HG03571 (cell line): Measurements from ENCODE around the gene MRPL43.
"Not testable (repeated sequence)": the region's sequence is repeated elsewhere in the genome, so short reads cannot be mapped to it uniquely, and the experiment has no call there.

Experiments used
- ATAC-seq: cut with Tn5 transposase; IDR thresholded peaks from one replicate; pipeline ENCODE4 v1.9.1; 2021; ENCODE audit not compliant: unreplicated experiment

The MRPL43 gene

DNA sequence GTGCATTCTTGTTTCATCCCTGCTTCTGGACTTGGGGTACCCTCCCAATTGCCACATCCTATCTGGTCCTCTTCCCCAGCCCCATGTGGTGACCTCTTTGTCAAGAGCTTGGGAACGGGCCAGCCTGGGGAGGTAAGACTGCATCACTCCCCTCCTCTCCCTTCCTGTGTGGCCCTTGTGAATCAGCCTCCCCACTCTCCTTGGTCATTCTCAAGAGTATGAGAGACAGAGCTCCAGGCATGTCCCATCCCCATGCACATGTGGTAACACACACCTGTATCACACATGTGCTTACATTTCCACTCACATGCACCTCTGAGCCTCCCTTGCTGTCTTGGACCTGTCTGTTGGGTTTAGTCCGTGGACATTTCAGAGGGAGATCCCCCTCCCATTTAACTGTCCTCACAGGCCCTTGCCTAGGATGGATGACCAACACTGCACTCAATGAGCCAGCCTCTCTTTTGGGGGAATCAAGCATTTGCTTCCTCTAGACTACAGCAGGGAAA, 2.6 kb downstream of the MRPL43 start:
- ATAC-seq, result no peak

DNA sequence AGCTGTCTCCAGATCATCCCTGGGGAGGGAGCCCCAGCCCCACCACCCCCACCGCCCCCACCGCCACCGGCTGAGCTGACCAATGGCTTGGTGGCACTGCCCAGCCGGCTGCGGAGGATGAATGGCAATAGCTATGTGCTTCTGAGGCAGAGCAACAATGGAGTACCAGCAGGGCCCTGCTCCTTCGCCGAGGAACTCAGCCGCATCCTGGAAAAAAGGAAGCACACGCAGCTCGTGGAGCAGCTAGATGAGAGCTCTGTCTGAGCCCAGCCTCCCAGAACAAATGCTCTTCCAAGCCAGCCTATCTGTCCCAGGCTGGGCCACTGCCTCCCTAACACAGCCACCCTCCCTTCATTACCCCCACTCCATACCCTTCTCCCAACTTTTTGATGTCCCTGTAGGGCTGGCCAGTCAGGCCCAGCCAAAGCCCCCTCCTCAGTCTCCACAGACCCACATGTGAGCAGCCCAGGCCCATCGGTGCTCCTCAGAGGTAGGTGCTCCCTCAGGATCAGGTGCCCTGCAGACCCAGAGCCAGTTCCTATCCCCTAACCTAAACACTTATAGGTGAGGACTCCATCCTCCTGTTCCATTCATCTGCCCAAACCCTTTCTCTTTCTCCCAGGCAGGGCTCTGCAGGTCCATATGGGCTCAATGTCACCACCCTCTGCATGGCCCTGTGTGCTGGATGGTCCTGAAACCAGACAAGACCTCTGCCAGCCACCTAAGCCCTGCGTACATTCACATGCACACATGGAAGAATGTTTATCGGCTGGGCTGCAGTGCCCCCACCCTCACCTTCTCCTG, 3.2 kb downstream of the MRPL43 start:
- ATAC-seq, result no peak

DNA sequence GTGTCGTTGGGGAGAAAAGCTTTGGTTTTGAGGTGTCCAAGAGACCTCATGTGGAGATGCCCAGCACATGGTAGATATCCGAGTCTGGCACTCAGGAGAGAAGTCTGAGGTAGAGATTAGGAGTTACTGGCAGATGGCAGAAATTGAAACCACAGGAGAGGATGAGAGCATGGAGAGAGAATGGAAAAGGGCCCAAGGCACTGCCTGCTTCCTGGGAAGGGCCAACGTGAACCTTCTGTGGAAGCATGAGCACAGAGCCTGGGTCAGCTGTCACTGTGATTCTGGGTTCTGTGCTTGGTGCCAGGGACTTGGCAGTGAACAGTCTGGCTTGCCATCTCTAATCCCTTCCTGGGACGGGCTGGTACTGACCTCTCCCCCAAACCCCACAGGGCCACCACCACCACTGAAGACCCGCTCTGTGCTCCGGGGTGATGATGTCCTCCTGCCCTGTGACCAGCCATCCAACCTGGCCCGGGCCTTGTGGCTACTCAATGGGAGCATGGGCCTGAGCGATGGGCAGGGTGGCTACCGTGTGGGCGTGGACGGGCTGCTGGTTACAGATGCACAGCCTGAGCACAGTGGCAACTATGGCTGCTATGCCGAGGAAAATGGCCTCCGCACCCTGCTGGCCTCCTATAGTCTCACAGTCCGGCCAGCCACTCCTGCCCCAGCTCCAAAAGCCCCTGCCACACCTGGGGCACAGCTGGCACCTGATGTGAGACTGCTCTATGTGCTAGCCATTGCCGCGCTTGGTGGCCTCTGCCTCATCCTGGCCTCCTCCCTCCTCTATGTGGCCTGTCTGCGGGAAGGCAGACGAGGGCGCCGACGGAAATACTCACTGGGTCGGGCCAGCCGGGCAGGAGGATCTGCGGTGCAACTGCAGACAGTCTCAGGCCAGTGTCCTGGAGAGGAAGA, 4.1 kb downstream of the MRPL43 start:
- no peak for ATAC-seq

DNA sequence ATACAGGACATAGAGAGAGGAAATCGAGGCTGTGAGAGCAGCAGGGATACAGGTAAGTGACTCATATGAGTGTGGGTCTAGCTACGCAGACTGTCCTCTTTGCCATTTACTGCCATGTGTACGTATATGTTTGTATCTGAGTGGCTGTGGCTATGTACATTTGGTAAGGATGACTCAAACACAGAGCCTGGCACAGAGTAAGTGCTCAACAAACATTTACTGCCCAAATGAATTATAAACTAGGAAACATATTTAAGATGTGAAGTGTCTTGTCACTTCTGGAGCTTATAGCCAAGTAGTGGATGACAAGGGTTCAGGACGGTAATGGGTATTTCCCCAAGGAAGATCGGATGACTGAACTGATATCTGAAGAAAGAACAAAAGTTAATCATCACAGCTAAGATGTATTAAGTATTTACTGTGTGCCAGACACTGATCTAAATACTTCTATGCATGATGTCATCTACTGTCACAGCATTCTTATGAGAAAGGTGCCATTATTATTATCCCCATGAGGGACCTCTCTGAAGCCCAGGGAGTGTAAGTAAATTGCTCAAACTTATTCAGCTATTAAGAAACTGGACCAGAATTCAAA, 6.0 kb downstream of the MRPL43 start:
- no peak for ATAC-seq

DNA sequence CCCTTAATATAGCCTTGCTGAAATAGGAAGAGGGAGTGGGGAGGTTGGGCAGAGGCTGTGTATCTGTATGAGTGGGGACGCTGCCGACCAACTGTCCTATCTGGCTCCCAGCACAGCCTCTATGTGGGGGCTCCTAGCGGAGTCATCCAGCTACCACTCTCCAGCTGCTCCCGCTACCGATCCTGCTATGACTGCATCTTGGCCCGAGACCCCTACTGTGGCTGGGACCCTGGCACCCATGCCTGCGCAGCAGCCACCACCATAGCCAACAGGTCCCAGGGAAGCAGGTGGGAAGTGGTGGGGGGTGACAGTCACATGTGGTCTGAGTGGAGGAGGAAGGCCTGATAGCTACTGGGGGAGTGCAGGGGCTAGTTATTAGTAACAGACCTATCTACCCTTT, 6.6 kb downstream of the MRPL43 start:
- ATAC-seq, result no peak

DNA sequence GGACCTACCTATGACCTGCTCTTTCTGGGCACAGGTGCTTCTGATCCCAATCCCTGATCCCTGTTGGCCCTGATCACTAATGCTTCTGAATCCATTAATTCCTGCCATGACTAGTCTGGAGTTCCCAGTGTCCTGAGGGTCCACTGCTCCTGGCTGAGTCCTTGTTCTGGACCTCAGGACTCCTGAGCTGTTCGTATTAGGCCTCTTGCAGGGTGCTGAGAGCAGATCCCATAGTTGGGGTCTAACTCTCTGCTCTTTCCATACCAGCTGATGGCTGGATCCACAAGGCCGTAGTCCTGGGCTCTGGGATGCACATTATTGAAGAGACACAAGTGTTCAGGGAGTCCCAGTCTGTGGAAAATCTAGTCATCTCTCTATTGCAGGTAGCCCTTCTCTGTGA, 7.0 kb downstream of the MRPL43 start:
- no peak for ATAC-seq

DNA sequence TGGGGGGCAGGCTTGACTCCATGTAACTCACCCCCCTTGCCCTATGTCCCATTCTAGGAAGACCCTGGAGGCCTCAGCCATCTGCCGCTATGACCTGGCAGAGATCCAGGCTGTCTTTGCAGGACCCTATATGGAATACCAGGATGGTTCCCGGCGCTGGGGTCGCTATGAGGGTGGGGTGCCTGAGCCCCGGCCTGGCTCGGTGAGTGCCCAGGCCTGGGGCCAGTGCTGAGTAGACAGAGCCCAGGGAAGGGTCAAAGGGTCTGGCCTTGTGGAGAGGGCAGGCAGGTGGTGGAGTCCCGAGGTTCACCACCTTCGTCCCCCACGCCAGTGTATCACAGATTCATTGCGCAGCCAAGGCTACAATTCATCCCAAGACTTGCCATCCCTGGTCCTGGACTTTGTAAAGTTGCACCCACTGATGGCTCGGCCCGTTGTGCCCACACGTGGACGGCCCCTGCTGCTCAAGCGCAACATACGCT, 7.5 kb downstream of the MRPL43 start:
- ATAC-seq, result no peak

DNA sequence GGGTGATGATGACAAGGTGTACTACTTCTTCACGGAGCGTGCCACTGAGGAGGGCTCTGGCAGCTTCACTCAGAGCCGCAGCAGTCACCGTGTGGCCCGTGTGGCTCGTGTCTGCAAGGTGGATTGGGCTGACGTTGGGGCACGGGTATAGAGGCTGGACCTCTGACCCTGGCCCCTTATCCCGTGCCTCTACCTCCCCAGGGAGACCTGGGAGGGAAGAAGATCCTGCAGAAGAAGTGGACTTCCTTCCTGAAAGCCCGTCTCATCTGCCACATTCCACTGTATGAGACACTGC, 8.4 kb downstream of the MRPL43 start:
- no peak for ATAC-seq

DNA sequence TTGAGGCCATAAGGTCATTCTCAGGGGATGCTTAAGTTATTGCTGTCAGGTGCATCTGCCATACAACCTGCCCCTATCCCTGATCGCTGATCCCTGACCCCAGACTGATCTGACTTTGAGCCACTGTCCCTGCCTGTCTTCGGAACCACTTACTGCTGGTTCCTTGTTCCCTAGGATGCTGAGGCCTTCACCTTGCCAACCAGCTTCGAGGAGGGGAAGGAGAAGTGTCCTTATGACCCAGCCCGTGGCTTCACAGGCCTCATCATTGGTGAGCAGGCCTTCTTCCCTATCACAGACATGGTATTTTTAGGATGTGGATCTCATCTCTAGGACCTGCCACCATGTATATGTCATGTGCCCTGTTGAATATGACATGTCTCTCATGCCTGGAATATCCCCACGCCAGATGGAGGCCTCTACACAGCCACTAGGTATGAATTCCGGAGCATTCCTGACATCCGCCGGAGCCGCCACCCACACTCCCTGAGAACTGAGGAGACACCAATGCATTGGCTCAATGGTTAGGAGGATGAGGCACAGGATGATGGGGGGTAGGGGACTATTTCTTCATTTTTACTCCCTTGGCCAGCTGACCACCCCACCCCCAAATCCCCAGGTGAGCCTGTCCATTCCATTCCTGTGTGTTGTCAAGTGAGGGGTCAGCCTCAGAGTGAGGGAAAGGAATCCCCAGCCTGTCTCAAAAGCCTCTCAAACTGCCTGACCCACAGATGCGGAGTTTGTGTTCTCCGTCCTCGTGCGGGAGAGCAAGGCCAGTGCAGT, 9.0 kb downstream of the MRPL43 start:
- ATAC-seq, result no peak

DNA sequence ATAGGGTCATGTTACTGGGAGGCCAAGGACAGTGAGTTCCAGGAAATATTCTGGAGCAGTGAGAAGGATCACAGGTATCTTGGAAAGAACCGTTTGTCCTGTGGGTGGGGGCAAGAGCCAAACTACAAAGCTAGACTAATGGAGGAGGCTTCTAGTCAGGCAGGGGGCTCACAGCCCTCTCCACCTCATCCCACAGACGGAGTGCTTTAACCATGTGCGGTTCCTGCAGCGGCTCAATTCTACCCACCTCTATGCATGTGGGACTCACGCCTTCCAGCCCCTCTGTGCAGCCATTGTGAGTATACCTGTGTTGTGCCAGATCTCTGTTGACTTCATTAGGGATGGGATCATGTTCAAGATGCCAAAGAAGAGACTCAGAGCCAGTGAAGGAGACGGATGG, 9.9 kb downstream of the MRPL43 start:
- no peak for ATAC-seq

DNA sequence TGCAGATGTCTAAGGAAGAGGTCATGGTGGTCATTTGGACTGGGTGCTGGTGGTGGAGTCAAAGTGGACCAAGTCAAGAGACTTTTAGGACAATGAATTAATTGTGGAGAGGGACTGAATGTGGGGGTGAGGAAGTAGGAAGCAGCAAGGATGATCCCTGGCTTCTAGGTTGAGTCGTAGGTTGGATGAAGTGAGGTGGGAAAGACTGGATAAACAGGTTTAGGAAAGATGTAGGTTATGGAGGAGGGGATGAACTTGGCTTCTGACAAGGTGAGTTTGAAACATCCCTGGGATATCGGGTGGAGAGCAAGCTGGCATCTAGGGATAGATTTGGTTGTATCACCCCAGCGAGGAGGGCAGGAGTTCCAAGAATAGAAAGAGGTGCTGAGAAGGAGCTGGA, 10.4 kb downstream of the MRPL43 start:
- ATAC-seq, result no peak

DNA sequence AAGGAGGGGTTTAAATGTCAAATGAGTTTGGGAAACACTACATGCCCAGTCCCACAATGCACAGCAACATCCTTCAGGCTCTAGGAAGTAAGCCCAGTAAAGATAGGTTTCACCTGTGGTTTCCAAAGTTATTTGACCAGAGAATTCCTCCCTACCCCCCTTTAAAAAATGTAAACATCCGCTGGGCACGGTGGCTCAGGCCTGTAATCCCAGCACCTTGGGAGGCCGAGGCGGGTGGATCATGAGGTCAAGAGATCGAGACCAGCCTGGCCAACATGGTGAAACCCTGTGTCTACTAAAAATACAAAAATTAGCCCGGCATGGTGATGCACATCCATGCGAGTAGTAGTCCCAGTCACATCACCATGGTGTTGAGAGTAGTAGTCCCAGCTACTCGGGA, 11.9 kb downstream of the MRPL43 start:
- not testable (repeated sequence) for ATAC-seq

DNA sequence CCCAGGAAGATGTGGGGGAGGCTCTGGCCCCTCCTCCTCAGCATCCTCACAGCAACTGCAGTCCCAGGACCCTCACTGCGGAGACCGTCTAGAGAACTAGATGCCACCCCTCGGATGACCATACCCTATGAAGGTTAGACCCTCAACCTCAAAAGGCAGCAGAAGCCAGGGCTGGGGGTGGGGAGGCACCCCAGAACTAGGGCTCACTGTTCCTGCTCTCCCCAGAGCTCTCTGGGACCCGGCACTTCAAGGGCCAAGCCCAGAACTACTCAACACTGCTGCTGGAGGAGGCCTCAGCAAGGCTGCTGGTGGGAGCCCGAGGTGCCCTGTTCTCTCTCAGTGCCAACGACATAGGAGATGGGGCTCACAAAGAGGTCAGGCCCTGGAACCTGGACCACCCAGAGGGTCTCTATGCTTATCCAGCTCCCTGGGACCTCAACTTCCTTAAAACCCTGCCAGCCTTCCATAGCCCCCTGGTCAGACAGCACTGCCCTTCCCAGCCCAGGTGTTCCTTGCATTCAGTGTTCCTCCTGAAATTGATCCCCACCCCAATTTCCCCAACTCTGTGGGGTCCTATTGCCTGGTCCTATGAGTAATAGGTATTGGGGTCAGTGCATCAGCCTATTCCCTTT, 14.3 kb downstream of the MRPL43 start:
- ATAC-seq, result no peak

DNA sequence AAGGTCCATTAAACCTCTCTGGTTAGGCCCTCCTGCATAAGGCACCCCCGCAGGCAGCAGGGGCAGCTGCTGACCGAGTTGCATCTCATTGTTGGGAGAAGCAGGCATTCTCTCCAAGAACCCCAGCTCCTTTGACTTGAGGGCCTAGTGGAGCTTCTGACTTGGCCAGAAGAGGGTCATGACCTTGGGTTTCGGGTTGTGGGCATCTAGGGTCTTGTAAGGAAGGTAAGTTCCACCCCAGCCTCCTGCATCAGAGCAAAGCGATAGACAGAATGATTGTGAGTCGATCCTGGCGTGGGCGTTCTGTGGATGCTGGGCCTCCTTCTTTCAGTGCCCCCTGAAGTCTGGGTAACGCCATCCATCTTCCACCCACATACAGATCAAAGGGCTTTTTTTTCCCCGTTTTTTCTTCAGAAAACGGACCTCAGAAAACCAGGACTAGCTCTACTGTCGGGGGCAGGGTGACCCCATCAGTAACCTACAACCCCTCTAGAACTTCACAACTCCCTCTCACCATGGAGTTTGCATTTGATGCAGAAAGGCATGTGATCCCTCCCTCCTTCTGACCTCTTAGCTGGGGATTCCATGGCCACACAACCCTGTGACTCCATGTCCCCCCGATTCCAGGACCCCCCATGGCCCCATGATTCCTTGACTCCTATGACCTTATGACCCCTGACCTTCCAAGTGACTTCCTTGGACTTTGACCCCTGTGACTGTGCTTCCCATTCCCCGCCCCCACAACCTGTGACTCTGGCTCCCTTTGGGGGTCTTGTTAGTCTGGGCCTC, 15.0 kb downstream of the MRPL43 start:
- no peak for ATAC-seq

DNA sequence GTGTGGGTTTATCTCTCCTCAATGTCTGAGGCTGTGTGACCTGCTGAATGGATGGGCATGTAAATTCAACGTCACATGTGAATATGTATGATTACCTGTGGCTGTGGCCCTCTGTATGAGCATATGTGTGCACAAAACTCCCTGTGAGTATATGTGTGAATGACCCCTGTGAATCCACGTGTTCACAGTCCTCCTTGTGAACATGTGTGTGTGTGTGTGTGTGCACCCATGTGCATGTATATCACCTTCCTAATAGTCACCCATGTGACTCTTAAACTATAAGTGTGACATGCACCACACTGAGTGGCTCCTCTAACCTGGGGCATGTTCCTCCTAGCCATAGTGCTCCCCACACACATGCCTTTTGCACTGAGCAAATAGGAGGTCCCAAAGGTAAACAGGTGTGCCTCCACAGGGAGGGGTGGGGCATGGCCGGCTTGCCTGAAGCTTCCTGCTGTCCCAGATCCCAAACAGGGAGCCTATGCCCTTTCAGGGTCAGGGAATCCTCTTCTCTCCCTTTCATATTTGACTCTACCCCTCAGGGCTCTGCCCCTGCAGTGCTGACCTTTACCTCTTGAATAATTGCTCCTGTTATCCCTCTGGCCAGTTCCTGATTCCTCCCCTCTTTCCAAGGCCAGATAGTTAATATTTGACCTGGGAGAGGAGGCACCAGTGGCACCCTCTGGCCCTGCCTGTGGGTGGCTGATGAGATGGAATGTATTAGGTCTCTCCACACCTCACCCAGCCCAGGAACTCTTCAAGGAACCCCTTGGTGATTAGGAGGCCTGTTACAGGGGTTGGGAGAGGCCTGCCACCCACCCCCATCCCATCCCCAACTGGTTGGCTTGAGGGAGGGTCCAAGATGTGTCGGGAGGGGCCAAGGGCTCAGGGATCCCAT, 16.1 kb downstream of the MRPL43 start:
- no peak for ATAC-seq

DNA sequence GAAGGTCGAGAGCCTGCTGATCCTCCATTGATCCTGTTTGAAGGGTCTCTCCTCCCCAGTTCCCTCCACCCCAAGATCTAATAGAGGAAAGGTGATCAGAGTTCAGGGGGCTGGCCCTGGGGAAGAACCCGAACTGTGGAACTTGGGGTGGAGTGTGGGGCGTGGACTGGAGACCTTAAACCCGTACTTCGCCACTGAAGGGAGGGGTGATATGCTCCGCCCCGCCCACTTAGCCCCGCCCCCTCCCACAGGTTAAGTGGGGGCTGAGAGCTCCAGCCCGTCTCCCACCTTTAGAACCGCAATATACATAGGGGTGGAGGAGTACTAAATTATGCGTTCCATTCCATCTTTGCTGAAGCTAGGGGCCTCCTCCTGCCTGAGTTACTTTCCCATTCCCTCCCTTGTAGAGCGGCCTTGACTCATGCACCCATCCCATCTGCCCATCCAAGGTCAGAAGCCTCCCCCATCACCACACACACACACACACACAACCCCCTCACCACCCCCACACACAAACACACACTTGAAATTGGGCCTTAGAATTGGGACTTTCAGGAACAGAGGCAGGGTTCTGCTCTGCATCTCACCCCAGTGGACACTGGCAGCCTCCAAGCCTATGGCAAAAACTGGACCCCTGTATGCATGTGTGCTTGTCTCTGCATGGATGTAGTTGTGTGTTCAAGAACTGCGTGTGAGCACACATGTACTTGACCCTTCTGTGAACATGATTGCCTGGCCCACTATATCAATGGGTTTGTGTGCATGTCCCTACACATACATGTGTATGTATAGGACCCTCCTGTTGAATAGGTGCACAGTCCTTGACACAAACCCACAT, 17.0 kb downstream of the MRPL43 start:
- no peak for ATAC-seq

DNA sequence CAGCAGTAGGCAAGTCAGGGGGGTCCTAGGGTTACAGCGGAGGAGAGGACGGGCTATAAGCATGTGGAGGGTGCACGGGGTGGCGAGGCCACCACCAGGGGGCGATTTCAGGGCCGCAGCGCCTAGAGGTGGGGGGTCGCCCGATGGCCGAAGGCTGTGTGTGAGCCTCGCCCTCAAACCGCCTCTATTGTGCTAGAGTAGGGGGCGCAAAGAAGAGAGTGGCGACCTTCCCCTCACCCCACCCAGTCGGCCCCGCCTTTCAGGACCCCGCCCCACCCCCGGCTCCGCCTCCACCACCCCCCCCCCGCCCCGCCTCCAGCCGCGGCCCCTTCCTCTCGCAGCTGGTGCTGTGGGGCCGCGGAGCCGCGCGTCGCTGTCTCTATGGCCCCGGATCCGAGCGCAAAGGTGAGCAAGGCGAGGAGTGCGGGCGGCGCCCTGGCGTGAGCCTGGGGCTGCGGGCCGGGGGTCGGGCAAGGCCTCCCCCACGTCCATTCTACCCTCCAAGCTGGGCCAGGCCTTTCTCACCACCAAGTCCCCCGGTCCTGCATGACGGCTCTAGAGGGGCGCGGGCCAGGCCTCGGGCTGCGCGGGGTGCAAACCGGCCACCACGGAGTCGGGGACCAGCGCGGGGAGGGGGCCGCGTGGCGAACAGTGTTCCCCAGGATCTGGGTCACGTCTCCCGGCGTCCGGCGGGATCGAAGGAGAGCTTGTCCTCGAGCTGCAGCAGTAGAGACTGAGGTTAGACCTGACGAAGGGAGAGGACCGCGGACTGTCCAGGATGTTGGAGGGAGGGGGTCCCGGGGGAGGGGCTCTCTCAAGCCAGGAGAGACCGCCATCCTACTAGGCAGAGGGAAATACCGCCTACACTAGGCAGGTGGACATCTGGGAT, 17.9 kb downstream of the MRPL43 start, which contains the start of gene SEMA4G:
Gene SEMA4G, plus strand, starts transcription at position 318 of the 889 bp plus-strand sequence. CDS start 3,409 bp downstream, outside the sequence.
- ATAC-seq, result no peak
